ENCODE measurements around the gene SOCS7.
A peak's percentile ranks its signal among the peaks of the same experiment; 100 is the strongest.

Gene SOCS7

GRCh38 chr17:38421871-38422827 lies 70.5 kb downstream of the SOCS7 start:
- Histone ChIP-seq H3K4me3 (ENCODE audit: insufficient read length, low read depth) (no peak overlapping the region), H3K9me3 (ENCODE audit: insufficient read depth, low read length) (no peaks in the 10 kb centered on the region), H3K4me1 (ENCODE audit: insufficient read depth, insufficient read length) (peaks cover 36% of the 10 kb centered on the region), H3K9ac (ENCODE audit: insufficient read length, low read depth) (no peak overlapping the region), H3K36me3 (ENCODE audit: insufficient read depth, insufficient read length, low read length) (no peaks in the 10 kb centered on the region), H3K27me3 (ENCODE audit: insufficient read depth, insufficient read length) (peaks cover 37% of the 10 kb centered on the region)
- TF ChIP-seq SUZ12 (IDR thresholded peaks at IDR 0.05; ENCODE audit: extremely low read depth, insufficient read depth, insufficient read length) (no peak), ZNF274 (IDR thresholded peaks at IDR 0.05; ENCODE audit: low read depth, low read length) (no peak), YY1 (IDR thresholded peaks at IDR 0.05; ENCODE audit: insufficient read depth, insufficient read length) (no peak)
- DNase-seq (ENCODE audit: low read depth, low spot score) = no peak

- Histone ChIP-seq H3K27me3 (ENCODE audit: insufficient read depth, insufficient read length) (peaks cover 20% of the 10 kb centered on the region), H3K9ac (ENCODE audit: insufficient read length, low read depth) (no peak overlapping the region), H3K4me3 (ENCODE audit: insufficient read length, low read depth) (no peak overlapping the region), H3K4me1 (ENCODE audit: insufficient read depth, insufficient read length) (peaks cover 27% of the 10 kb centered on the region), H3K36me3 (ENCODE audit: insufficient read depth, insufficient read length, low read length) (no peaks in the 10 kb centered on the region), H3K9me3 (ENCODE audit: insufficient read depth, low read length) (no peaks in the 10 kb centered on the region)
- no peak for TF ChIP-seq YY1 (IDR thresholded peaks at IDR 0.05; ENCODE audit: insufficient read depth, insufficient read length)
- TF ChIP-seq ZNF274 (IDR thresholded peaks at IDR 0.05; ENCODE audit: low read depth, low read length) = no peak
- TF ChIP-seq SUZ12 (IDR thresholded peaks at IDR 0.05; ENCODE audit: extremely low read depth, insufficient read depth, insufficient read length) = no peak
- no peak for DNase-seq (ENCODE audit: low read depth, low spot score)
Observed at GRCh38 chr17:38424297-38424972, 72.8 kb downstream of the SOCS7 start.

- no peak for DNase-seq (ENCODE audit: low read depth, low spot score)
- H3K9me3 ChIP-seq (ENCODE audit: insufficient read depth, low read length) = no peaks in the 10 kb centered on the region
- no peak overlapping the region for H3K9ac ChIP-seq (ENCODE audit: insufficient read length, low read depth)
- TF ChIP-seq ZNF274 (IDR thresholded peaks at IDR 0.05; ENCODE audit: low read depth, low read length) (no peak), SUZ12 (IDR thresholded peaks at IDR 0.05; ENCODE audit: extremely low read depth, insufficient read depth, insufficient read length) (no peak), YY1 (IDR thresholded peaks at IDR 0.05; ENCODE audit: insufficient read depth, insufficient read length) (no peak)
- no peaks in the 10 kb centered on the region for H3K36me3 ChIP-seq (ENCODE audit: insufficient read depth, insufficient read length, low read length)
- no peak overlapping the region for H3K4me3 ChIP-seq (ENCODE audit: insufficient read length, low read depth)
- H3K27me3 ChIP-seq (ENCODE audit: insufficient read depth, insufficient read length) = peaks cover 14% of the 10 kb centered on the region
- H3K4me1 ChIP-seq (ENCODE audit: insufficient read depth, insufficient read length) = peaks cover 24% of the 10 kb centered on the region
Observed at GRCh38 chr17:38425031-38425430, 73.4 kb downstream of the SOCS7 start.

- DNase-seq (ENCODE audit: low read depth, low spot score) = no peak
- H3K36me3 ChIP-seq (ENCODE audit: insufficient read depth, insufficient read length, low read length) = peaks cover under 1% of the 10 kb centered on the region
- peak overlapping the region; percentile 13 for H3K9ac ChIP-seq (ENCODE audit: insufficient read length, low read depth)
- no peak overlapping the region for H3K4me3 ChIP-seq (ENCODE audit: insufficient read length, low read depth)
- no peaks in the 10 kb centered on the region for H3K9me3 ChIP-seq (ENCODE audit: insufficient read depth, low read length)
- H3K27me3 ChIP-seq (ENCODE audit: insufficient read depth, insufficient read length) = peaks cover 9% of the 10 kb centered on the region
- TF ChIP-seq YY1 (IDR thresholded peaks at IDR 0.05; ENCODE audit: insufficient read depth, insufficient read length) (no peak), SUZ12 (IDR thresholded peaks at IDR 0.05; ENCODE audit: extremely low read depth, insufficient read depth, insufficient read length) (no peak), ZNF274 (IDR thresholded peaks at IDR 0.05; ENCODE audit: low read depth, low read length) (no peak)
- peaks cover 20% of the 10 kb centered on the region for H3K4me1 ChIP-seq (ENCODE audit: insufficient read depth, insufficient read length)
Observed at GRCh38 chr17:38425744-38426143, 74.1 kb downstream of the SOCS7 start.

GRCh38 chr17:38426441-38426840 lies 74.8 kb downstream of the SOCS7 start:
- TF ChIP-seq ZNF274 (IDR thresholded peaks at IDR 0.05; ENCODE audit: low read depth, low read length) (no peak), SUZ12 (IDR thresholded peaks at IDR 0.05; ENCODE audit: extremely low read depth, insufficient read depth, insufficient read length) (no peak), YY1 (IDR thresholded peaks at IDR 0.05; ENCODE audit: insufficient read depth, insufficient read length) (no peak)
- Histone ChIP-seq H3K4me3 (ENCODE audit: insufficient read length, low read depth) (no peak overlapping the region), H3K9ac (ENCODE audit: insufficient read length, low read depth) (no peak overlapping the region), H3K9me3 (ENCODE audit: insufficient read depth, low read length) (no peaks in the 10 kb centered on the region), H3K27me3 (ENCODE audit: insufficient read depth, insufficient read length) (peaks cover 7% of the 10 kb centered on the region), H3K36me3 (ENCODE audit: insufficient read depth, insufficient read length, low read length) (peaks cover 7% of the 10 kb centered on the region), H3K4me1 (ENCODE audit: insufficient read depth, insufficient read length) (peaks cover 23% of the 10 kb centered on the region)
- no peak for DNase-seq (ENCODE audit: low read depth, low spot score)

GRCh38 chr17:38427160-38427949 lies 75.7 kb downstream of the SOCS7 start:
- Histone ChIP-seq H3K27me3 (ENCODE audit: insufficient read depth, insufficient read length) (peaks cover 7% of the 10 kb centered on the region), H3K4me1 (ENCODE audit: insufficient read depth, insufficient read length) (peaks cover 23% of the 10 kb centered on the region), H3K9ac (ENCODE audit: insufficient read length, low read depth) (peak overlapping the region; percentile 66), H3K36me3 (ENCODE audit: insufficient read depth, insufficient read length, low read length) (peaks cover 14% of the 10 kb centered on the region), H3K4me3 (ENCODE audit: insufficient read length, low read depth) (peak overlapping the region; percentile 53), H3K9me3 (ENCODE audit: insufficient read depth, low read length) (no peaks in the 10 kb centered on the region)
- TF ChIP-seq SUZ12 (IDR thresholded peaks at IDR 0.05; ENCODE audit: extremely low read depth, insufficient read depth, insufficient read length) = no peak
- no peak for TF ChIP-seq YY1 (IDR thresholded peaks at IDR 0.05; ENCODE audit: insufficient read depth, insufficient read length)
- TF ChIP-seq ZNF274 (IDR thresholded peaks at IDR 0.05; ENCODE audit: low read depth, low read length) = no peak
- DNase-seq (ENCODE audit: low read depth, low spot score) = no peak

All from NT2/D1 (cell line).